Measurements from ENCODE around the gene ZNF672.

- TF ChIP-seq, protein P1, sequence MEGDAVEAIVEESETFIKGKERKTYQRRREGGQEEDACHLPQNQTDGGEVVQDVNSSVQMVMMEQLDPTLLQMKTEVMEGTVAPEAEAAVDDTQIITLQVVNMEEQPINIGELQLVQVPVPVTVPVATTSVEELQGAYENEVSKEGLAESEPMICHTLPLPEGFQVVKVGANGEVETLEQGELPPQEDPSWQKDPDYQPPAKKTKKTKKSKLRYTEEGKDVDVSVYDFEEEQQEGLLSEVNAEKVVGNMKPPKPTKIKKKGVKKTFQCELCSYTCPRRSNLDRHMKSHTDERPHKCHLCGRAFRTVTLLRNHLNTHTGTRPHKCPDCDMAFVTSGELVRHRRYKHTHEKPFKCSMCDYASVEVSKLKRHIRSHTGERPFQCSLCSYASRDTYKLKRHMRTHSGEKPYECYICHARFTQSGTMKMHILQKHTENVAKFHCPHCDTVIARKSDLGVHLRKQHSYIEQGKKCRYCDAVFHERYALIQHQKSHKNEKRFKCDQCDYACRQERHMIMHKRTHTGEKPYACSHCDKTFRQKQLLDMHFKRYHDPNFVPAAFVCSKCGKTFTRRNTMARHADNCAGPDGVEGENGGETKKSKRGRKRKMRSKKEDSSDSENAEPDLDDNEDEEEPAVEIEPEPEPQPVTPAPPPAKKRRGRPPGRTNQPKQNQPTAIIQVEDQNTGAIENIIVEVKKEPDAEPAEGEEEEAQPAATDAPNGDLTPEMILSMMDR (IDR thresholded peaks at IDR 0.05; ENCODE audit: low read depth, low read length, poor library complexity, severe bottlenecking): no peak
- no peak for TF ChIP-seq EZH2phosphoT487 (IDR thresholded peaks at IDR 0.05; ENCODE audit: borderline replicate concordance, low read length)
Observed at GRCh38 chr1:248812736-248813425, 25.1 kb upstream of the ZNF672 start.
